BLaER1 (cell line): ENCODE measurements around the gene ACAA1.

Experiments
- H3K27ac ChIP-seq: shearing (Covaris generic); formaldehyde crosslinking; 2 replicates; pipeline ENCODE4 v1.8.1; 2022
- H3K27me3 ChIP-seq: shearing (Covaris generic); formaldehyde crosslinking; 2 replicates; pipeline ENCODE4 v1.8.1; 2022
- H3K36me3 ChIP-seq: shearing (Covaris generic); formaldehyde crosslinking; 2 replicates; pipeline ENCODE4 v1.8.1; 2022
- H3K4me1 ChIP-seq: shearing (Covaris generic); formaldehyde crosslinking; 2 replicates; pipeline ENCODE4 v1.8.1; 2022
- H3K4me2 ChIP-seq: shearing (Covaris generic); formaldehyde crosslinking; 2 replicates; pipeline ENCODE4 v1.8.1; 2022
- H3K4me3 ChIP-seq: shearing (Covaris generic); formaldehyde crosslinking; 2 replicates; pipeline ENCODE4 v1.8.1; 2022
- H3K9ac ChIP-seq: shearing (Covaris generic); formaldehyde crosslinking; 2 replicates; pipeline ENCODE4 v1.8.1; 2022
- H3K9me3 ChIP-seq: shearing (Covaris generic); formaldehyde crosslinking; 2 replicates; pipeline ENCODE4 v1.8.1; 2022
- H4K20me1 ChIP-seq: shearing (Covaris generic); formaldehyde crosslinking; 2 replicates; pipeline ENCODE4 v1.8.1; 2022
- Cebpa-rat ChIP-seq: shearing (Covaris generic); IDR thresholded peaks from 2 replicates; pipeline ENCODE4 v1.8.1; 2022

ACAA1 gene, protein sequence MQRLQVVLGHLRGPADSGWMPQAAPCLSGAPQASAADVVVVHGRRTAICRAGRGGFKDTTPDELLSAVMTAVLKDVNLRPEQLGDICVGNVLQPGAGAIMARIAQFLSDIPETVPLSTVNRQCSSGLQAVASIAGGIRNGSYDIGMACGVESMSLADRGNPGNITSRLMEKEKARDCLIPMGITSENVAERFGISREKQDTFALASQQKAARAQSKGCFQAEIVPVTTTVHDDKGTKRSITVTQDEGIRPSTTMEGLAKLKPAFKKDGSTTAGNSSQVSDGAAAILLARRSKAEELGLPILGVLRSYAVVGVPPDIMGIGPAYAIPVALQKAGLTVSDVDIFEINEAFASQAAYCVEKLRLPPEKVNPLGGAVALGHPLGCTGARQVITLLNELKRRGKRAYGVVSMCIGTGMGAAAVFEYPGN

DNA sequence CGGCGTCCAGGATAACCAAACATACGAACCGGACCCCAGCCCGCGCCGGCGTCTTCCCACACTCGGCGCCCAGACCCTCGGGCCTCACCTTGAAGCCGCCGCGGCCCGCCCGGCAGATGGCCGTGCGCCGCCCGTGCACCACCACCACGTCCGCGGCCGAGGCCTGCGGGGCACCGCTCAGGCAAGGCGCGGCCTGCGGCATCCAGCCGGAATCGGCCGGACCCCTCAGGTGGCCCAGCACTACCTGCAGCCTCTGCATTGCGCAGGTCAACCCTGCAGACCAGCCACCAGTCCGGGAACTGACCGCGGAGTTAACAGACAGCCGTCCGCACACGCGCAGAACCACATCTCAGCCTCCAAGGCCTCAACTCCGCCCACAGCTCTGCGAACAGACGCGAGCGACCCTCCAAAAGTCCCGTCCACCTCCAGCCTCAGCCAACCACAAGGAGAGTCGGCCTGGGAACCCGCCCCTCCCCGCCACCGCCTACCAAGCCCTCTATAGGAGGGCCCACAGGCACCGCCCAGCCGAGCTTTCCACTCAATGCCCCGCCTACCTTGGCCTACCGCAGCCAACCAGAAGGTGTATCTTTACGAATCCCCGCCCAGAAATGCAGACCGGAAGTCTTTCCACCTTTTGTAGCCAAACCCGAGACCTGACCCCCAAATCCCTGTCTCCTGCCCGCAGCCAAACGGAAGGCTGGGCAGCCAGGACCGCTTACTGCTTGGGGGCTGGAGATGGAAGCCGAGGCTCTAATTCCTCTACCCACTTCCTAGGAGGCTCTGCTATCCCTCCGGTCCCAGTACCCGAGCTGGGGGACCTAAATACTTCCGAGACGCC is at the start of gene ACAA1:
Gene ACAA1 (minus strand): TSS at position 351 of the 838 bp plus-strand sequence. CDS start 92 bp downstream, at position 259.
- H3K4me3 ChIP-seq: peak within 1 kb of the TSS; percentile 95
- peaks cover 50% of the 10 kb centered on the region for H3K36me3 ChIP-seq
- no peaks in the 10 kb centered on the region for H3K27me3 ChIP-seq
- peaks cover 75% of the 10 kb centered on the region for H4K20me1 ChIP-seq
- no peaks in the 10 kb centered on the region for H3K9me3 ChIP-seq
- TF ChIP-seq Cebpa-rat: no peak
- peak within 1 kb of the TSS; percentile 97 for H3K9ac ChIP-seq
- H3K4me1 ChIP-seq: peaks cover 61% of the 10 kb centered on the region
- H3K27ac ChIP-seq: peak within 1 kb of the TSS; percentile 94
- H3K4me2 ChIP-seq: peak within 1 kb of the TSS; percentile 97

DNA sequence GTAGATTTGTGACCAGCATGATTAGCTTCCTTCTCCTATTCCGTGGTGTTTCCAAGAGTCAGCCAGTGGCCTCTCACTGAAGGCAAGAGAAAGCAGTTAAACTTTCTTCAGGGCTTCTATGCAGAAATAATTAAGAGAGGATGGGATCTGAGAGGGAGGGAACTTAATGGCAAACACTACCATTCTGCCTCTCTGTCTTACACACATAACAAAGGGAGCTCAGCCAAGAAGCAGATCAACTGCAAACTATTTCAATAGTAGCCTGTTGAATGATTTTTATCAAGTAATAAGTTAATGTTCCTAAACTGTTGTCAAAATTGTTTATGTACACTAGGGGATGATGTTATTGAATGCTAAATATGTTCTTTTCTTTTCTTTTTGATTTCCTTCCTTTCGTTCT is 40.3 kb upstream of the ACAA1 start:
- no peak overlapping the region for H3K27ac ChIP-seq
- no peak overlapping the region for H3K9ac ChIP-seq
- no peak overlapping the region for H3K4me3 ChIP-seq
- no peaks in the 10 kb centered on the region; the same call in 1 of the 2 replicates for H3K4me1 ChIP-seq
- TF ChIP-seq Cebpa-rat: no peak
- no peak overlapping the region for H3K4me2 ChIP-seq
- H3K9me3 ChIP-seq: no peaks in the 10 kb centered on the region
- peaks cover 43% of the 10 kb centered on the region for H3K36me3 ChIP-seq
- H4K20me1 ChIP-seq: peaks cover 100% of the 10 kb centered on the region
- no peaks in the 10 kb centered on the region for H3K27me3 ChIP-seq

- peaks cover 20% of the 10 kb centered on the region for H3K36me3 ChIP-seq
- no peak for TF ChIP-seq Cebpa-rat
- H3K4me1 ChIP-seq: no peaks in the 10 kb centered on the region; the same call in 1 of the 2 replicates
- no peaks in the 10 kb centered on the region for H3K27me3 ChIP-seq
- peaks cover 100% of the 10 kb centered on the region for H4K20me1 ChIP-seq
- no peaks in the 10 kb centered on the region for H3K9me3 ChIP-seq
- no peak overlapping the region for H3K4me3 ChIP-seq
- no peak overlapping the region for H3K27ac ChIP-seq
- H3K9ac ChIP-seq: no peak overlapping the region
- no peak overlapping the region for H3K4me2 ChIP-seq
These were observed 37.0 kb upstream of the ACAA1 start for GRCh38 chr3:38173834-38174418.

- Histone ChIP-seq H3K9ac (no peak overlapping the region), H3K4me3 (no peak overlapping the region), H3K4me2 (no peak overlapping the region), H3K9me3 (no peaks in the 10 kb centered on the region), H4K20me1 (peaks cover 99% of the 10 kb centered on the region), H3K36me3 (0 out of 2 replicates have a peak, but pooled peaks cover 5% of the 10 kb centered on the region), H3K27ac (no peak overlapping the region), H3K4me1 (peaks cover 22% of the 10 kb centered on the region), H3K27me3 (no peaks in the 10 kb centered on the region)
- no peak for TF ChIP-seq Cebpa-rat
These were observed 34.7 kb upstream of the ACAA1 start for GRCh38 chr3:38171622-38172021.

DNA sequence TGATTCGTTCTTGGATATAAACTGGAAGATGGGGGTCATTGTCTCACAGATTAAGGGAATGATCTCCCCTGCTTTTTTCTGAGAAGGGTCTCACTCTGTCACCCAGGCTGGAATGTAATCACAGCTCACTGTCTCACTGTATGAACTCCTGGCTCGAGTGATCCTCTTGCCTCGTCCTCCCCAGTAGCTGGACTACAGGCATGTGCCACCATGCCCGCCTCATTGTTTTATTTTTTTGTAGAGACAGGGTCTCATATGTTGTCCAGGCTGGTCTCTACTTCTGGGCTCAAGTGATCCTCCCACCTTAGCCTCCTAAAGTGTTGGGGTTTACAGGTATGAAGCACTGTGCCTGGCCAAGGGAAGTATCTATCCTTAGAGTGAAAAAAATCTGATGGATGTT is 33.8 kb upstream of the ACAA1 start:
- TF ChIP-seq Cebpa-rat: no peak
- no peak overlapping the region for H3K4me3 ChIP-seq
- peaks cover 28% of the 10 kb centered on the region for H3K4me1 ChIP-seq
- H3K9me3 ChIP-seq: no peaks in the 10 kb centered on the region
- no peaks in the 10 kb centered on the region for H3K27me3 ChIP-seq
- H3K4me2 ChIP-seq: no peak overlapping the region
- no peak overlapping the region for H3K27ac ChIP-seq
- 0 out of 2 replicates have a peak, but pooled peaks cover 5% of the 10 kb centered on the region for H3K36me3 ChIP-seq
- peaks cover 96% of the 10 kb centered on the region for H4K20me1 ChIP-seq
- no peak overlapping the region for H3K9ac ChIP-seq

- H3K4me2 ChIP-seq: no peak overlapping the region
- no peak for TF ChIP-seq Cebpa-rat
- peaks cover 78% of the 10 kb centered on the region for H4K20me1 ChIP-seq
- H3K27ac ChIP-seq: no peak overlapping the region
- H3K4me3 ChIP-seq: no peak overlapping the region
- no peaks in the 10 kb centered on the region for H3K9me3 ChIP-seq
- H3K9ac ChIP-seq: no peak overlapping the region
- 0 out of 2 replicates have a peak, but pooled peaks cover 5% of the 10 kb centered on the region for H3K36me3 ChIP-seq
- H3K4me1 ChIP-seq: peaks cover 34% of the 10 kb centered on the region
- H3K27me3 ChIP-seq: no peaks in the 10 kb centered on the region
These were observed 32.0 kb upstream of the ACAA1 start for GRCh38 chr3:38169027-38169317.

DNA sequence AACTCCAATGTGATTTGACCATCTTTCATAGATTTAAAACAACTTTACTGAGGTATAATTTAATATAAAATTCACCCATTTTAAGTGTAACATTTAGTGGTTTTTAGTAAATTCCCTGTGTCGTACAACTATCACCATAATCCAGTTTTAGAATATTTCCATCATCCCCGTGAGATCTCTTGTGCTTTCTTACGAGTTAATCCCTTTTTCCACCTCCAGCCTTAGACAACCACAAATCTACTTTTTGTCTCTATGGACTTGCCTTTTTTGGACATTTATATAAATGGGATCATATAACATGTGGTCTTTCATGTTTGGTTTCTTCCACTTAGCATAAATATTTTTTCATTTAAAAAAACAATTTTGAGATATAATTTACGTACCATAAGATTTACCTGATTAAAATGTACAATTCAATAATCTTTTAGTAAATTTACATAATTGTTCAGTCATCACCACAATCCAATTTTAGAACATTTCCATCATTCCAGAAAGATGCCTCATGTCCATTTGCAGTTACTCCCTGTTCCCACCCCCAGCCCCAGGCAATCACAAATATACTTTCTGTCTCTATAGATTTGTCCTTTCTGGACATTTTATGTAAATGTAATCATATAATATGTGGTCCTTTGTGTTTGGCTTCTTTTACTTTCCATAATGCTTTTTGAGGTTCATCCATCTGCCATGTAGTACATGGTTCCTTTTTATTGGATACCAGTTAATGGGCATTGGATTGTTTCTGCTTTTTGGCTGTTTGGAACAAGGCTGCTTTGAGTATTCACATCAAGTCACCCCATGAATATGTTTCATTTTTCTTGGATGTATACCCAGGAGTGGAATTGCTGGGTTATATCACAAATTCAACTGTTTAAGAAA is 31.5 kb upstream of the ACAA1 start:
- H3K27me3 ChIP-seq: no peaks in the 10 kb centered on the region
- peaks cover 36% of the 10 kb centered on the region for H3K4me1 ChIP-seq
- no peak overlapping the region for H3K27ac ChIP-seq
- no peak for TF ChIP-seq Cebpa-rat
- peaks cover 73% of the 10 kb centered on the region for H4K20me1 ChIP-seq
- no peak overlapping the region for H3K4me3 ChIP-seq
- H3K4me2 ChIP-seq: 0 out of 2 replicates have a peak overlapping the region, but pooled peaks have one; percentile 98
- H3K9me3 ChIP-seq: no peaks in the 10 kb centered on the region
- 0 out of 2 replicates have a peak, but pooled peaks cover 5% of the 10 kb centered on the region for H3K36me3 ChIP-seq
- no peak overlapping the region for H3K9ac ChIP-seq

DNA sequence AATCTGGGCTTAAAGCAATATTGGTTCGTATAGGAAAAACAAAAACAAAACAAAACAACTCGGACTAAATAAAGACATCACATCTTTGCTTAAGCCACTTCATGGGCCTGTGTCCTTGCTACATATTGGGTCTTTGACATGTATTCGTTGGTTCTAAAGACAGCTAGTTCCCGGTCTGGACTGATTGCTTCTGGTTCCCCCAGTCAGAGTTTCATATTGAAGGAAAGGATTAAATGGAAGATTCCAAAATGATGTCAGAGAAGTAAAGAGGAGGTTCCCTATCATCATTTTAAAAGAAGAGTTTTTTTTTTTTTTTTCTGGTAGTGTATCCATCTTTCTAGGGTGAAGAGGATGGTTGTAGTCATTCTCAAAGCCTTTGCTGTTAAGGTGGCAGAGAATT is 30.7 kb upstream of the ACAA1 start:
- peak overlapping the region; percentile 98 for H3K4me2 ChIP-seq
- H3K27ac ChIP-seq: no peak overlapping the region
- peaks cover 65% of the 10 kb centered on the region for H4K20me1 ChIP-seq
- H3K27me3 ChIP-seq: no peaks in the 10 kb centered on the region
- H3K9ac ChIP-seq: no peak overlapping the region
- peaks cover 36% of the 10 kb centered on the region for H3K4me1 ChIP-seq
- no peak for TF ChIP-seq Cebpa-rat
- 0 out of 2 replicates have a peak, but pooled peaks cover 5% of the 10 kb centered on the region for H3K36me3 ChIP-seq
- H3K4me3 ChIP-seq: no peak overlapping the region
- H3K9me3 ChIP-seq: no peaks in the 10 kb centered on the region

- peaks cover 47% of the 10 kb centered on the region for H4K20me1 ChIP-seq
- H3K4me1 ChIP-seq: peaks cover 36% of the 10 kb centered on the region
- H3K36me3 ChIP-seq: 0 out of 2 replicates have a peak, but pooled peaks cover 5% of the 10 kb centered on the region
- H3K9me3 ChIP-seq: no peaks in the 10 kb centered on the region
- no peaks in the 10 kb centered on the region for H3K27me3 ChIP-seq
- H3K4me3 ChIP-seq: peak overlapping the region; percentile 97
- peak overlapping the region; percentile 97 for H3K9ac ChIP-seq
- peak overlapping the region; percentile 99 for H3K27ac ChIP-seq
- peak overlapping the region; percentile 98 for H3K4me2 ChIP-seq
- TF ChIP-seq Cebpa-rat: no peak
These were observed 28.9 kb upstream of the ACAA1 start for GRCh38 chr3:38165722-38166387.
